GM21619 (cell line): ENCODE measurements around the gene HOXD8.

Source experiments
- ATAC-seq: cut with Tn5 transposase; IDR thresholded peaks from one replicate; pipeline ENCODE4 v1.9.1; 2021; ENCODE audit not compliant: unreplicated experiment

The HOXD8 gene

GRCh38 chr2:176128172-176128981, 1.1 kb upstream of the HOXD8 start:
- ATAC-seq = no peak

- ATAC-seq = no peak
Observed at GRCh38 chr2:176129813-176130146, 275 bp downstream of the HOXD8 start.

- no peak for ATAC-seq
Observed at GRCh38 chr2:176130147-176130956, 847 bp downstream of the HOXD8 start.

- ATAC-seq = no peak
Observed at GRCh38 chr2:176130957-176131847, 1.7 kb downstream of the HOXD8 start.

- ATAC-seq = no peak
Observed at GRCh38 chr2:176131848-176132158, 2.3 kb downstream of the HOXD8 start.

- ATAC-seq = no peak
Observed at GRCh38 chr2:176132205-176133171, 3.0 kb downstream of the HOXD8 start.

GRCh38 chr2:176133389-176133788, 3.9 kb downstream of the HOXD8 start:
- ATAC-seq = no peak

- no peak for ATAC-seq
Observed at GRCh38 chr2:176134035-176134434, 4.5 kb downstream of the HOXD8 start.

GRCh38 chr2:176135035-176135440, 5.5 kb downstream of the HOXD8 start:
- no peak for ATAC-seq

GRCh38 chr2:176136374-176137251, 7.1 kb downstream of the HOXD8 start:
- no peak for ATAC-seq

GRCh38 chr2:176137252-176137580, 7.7 kb downstream of the HOXD8 start:
- ATAC-seq = no peak

- ATAC-seq = no peak
Observed at GRCh38 chr2:176137906-176138305, 8.4 kb downstream of the HOXD8 start.

- ATAC-seq = no peak
Observed at GRCh38 chr2:176138526-176138922, 9.0 kb downstream of the HOXD8 start.

- ATAC-seq = no peak
Observed at GRCh38 chr2:176138923-176139660, 9.6 kb downstream of the HOXD8 start.

GRCh38 chr2:176139661-176140512, 10.4 kb downstream of the HOXD8 start:
- no peak for ATAC-seq

GRCh38 chr2:176140513-176141317, 11.2 kb downstream of the HOXD8 start:
- ATAC-seq = peak; percentile 93

- no peak for ATAC-seq
Observed at GRCh38 chr2:176142281-176142680, 12.8 kb downstream of the HOXD8 start.
